ENCODE data around the gene CKAP5. TPM values are rescaled to one million over a fixed set of nuclear protein-coding genes. Genes with fewer than 3 reads are reported as not detected.

The CKAP5 gene
- total and polyA plus RNA-seq, 5 experiments from 2014 or later = 10.7 to 45.7 (median 17.2) TPM

DNA sequence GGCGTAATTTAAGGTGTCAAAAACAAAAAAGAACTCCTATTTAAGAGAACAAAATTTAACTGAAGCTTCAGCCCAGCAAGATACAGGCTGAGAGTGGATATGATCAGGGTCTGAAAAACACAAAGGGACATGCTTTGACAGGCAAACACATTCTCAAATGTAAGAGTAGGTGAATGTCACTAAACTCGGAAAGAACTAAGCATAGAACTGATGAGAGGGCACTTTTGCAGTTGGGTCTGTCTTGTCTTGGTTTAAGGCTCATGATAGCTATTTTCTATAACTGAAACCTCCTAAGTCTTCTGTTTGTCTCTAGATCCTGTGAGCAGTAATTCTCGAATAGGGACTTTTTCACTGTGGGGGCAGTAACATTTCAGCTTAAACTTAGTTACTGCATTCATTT is 100.1 kb downstream of the CKAP5 start:
- Mint-ChIP-seq H3K4me1 (no peaks in the 10 kb centered on the region), H3K9me3 (no peaks in the 10 kb centered on the region), H3K27me3 (no peaks in the 10 kb centered on the region), H3K4me3 (no peak overlapping the region), H3K36me3 (peaks cover 10 to 88% (median 34%) of the 10 kb centered on the region in 3 donors), H3K27ac (peak overlapping the region in 1 of 10 donors; percentile 47)
- ATAC-seq (no peak), DNase-seq (no peak)
- POLR2A ChIA-PET = interaction anchor here (0.9 kb wide), 1 partner anchor 17 kb away, joined by 3 read pairs; no protein-coding TSS in a partner anchor

DNA sequence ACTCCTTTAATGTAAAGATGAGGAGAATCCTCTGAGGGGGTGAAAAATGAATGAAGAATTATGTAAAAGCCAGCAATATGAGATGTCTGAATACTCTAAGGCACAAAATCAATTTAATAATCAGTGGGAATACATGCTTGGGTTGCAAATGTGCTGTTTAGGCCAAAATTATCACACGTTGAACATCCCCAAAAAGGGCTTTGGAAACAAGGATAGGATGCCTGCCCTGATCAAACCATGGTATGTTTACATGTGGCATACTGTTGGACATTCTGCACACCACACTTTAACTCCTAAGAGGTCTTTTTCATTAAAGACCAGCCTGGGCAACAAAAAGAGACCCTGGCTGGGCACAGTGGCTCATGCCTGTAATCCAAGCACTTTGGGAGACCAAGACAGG is 100.8 kb downstream of the CKAP5 start:
- H3K4me1 Mint-ChIP-seq = no peaks in the 10 kb centered on the region
- H3K36me3 Mint-ChIP-seq = peaks cover 10 to 82% (median 29%) of the 10 kb centered on the region in 3 donors
- H3K4me3 Mint-ChIP-seq = no peak overlapping the region
- H3K27me3 Mint-ChIP-seq = no peaks in the 10 kb centered on the region
- no peaks in the 10 kb centered on the region for H3K9me3 Mint-ChIP-seq
- POLR2A ChIA-PET = interaction anchor here (0.9 kb wide), 1 partner anchor 18 kb away, joined by 3 read pairs; no protein-coding TSS in a partner anchor
- H3K27ac Mint-ChIP-seq = peak overlapping the region in 4 of 10 donors; percentile 1 to 58 (median 40)
- no peak for DNase-seq
- ATAC-seq = no peak

DNA sequence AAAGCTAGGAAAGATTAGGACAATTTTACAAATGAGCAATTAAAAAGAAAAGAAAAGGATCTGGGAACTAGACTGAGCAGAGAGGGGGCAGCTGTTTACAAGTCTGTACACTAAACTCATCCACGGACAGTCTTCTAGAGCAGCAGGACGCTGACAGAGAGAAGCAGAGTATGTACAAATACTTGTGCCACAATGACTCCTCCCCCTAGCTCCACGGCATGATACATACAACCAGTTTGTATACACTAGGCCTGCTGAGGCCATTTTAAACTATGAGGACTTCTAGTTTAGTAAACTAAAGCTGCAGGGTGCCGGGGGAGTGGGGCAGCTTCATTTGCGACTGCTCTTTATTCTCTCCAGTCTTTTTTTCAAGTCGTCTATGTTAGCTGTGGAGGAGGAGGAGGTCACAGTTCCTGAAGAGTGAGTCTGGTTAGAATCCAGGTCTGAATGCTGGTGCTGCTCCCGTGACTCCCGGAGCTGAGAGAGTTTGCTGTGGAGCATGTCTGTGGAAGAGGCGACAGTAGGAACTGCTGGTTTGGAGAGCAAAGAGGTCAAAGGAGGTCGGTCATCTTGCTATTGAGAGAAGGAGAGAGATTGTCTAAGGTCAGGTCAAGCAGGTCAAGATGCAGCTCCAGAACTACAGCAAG is 102.3 kb downstream of the CKAP5 start:
- Mint-ChIP-seq H3K27me3 (no peaks in the 10 kb centered on the region), H3K4me1 (no peaks in the 10 kb centered on the region), H3K27ac (peak overlapping the region in 5 of 10 donors; percentile 24 to 84 (median 56)), H3K36me3 (peaks cover 10 to 67% (median 26%) of the 10 kb centered on the region in 3 donors), H3K9me3 (no peaks in the 10 kb centered on the region), H3K4me3 (no peak overlapping the region)
- POLR2A ChIA-PET = interaction anchor here (0.6 kb wide), 1 partner anchor 78 kb away, joined by 3 read pairs; no protein-coding TSS in a partner anchor
- no peak for ATAC-seq
- DNase-seq = no peak

DNA sequence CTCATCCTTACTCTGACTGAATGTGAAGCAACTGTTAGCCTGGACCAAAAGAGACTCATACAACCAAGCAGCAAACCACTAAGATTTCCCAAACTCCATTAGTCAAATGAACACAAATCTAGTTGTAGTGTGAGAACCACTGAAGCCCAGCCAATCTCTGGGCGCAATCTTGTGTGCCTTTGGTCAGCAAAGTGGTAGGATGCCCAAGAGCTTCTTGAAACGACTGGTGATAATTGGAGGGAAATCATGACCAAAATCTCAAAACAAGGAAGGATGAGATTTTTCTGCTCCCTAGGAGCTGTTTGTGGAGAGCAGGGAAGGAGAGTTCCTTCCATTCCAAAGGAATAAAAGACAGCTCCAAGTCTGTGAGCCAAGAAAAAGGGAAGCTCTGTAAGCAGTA is 103.0 kb downstream of the CKAP5 start:
- Mint-ChIP-seq H3K4me3 (no peak overlapping the region), H3K27me3 (no peaks in the 10 kb centered on the region)

DNA sequence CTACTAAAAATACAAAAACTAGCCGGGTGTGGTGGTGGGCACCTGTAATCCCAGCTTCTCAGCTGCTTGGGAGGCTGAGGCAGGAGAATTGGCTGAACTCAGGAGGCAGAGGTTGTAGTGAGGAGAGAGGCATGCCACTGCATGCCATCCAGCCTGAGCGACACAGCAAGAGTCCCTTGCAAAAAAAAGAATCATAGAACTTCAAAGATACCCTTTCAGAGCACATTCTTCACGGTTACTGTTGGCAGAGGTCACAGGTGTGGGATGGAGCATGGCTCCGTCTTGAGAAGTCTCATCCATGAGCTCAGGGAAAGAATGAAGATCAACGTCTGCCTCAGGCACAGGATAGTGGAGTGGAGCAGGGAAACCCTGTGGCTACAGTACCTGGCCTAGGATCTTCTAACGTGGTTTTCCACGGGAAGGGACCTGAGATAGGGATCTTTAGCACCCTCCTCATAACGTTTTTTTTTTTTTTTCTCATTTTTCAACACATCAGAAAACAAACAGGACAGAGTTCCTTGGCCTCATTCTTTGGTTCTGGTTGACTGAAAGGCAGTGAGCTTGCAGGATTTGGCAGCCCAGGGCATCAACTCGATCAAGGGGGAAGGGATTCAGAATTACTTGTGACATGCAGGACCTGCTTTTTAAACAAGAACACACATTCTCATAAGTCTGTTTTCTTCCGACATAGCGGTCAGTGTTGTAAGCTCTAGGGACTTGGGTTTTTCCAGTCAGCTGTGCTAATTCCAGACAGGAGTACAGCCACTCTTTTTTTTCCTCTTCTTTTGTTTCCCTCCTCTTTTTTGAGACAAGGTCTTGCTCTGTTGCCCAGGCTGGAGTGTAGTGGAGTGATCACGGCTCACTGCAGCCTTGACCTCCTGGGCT is 104.2 kb downstream of the CKAP5 start:
- POLR2A ChIA-PET = no interaction called here
- H3K27ac Mint-ChIP-seq = peak overlapping the region in 6 of 10 donors; percentile 7 to 91 (median 50)
- no peaks in the 10 kb centered on the region for H3K27me3 Mint-ChIP-seq
- DNase-seq (no peak), ATAC-seq (no peak)
- H3K9me3 Mint-ChIP-seq = no peaks in the 10 kb centered on the region
- no peaks in the 10 kb centered on the region for H3K4me1 Mint-ChIP-seq
- peaks cover 5 to 48% (median 17%) of the 10 kb centered on the region in 3 donors for H3K36me3 Mint-ChIP-seq
- no peak overlapping the region for H3K4me3 Mint-ChIP-seq

More for the DNA sequence above, 103.0 kb downstream of the CKAP5 start:
- ATAC-seq = no peak
- no peak for DNase-seq
- Mint-ChIP-seq H3K4me1 (no peaks in the 10 kb centered on the region), H3K9me3 (no peaks in the 10 kb centered on the region), H3K36me3 (peaks cover 7 to 60% (median 21%) of the 10 kb centered on the region in 3 donors), H3K27ac (peak overlapping the region in 3 of 10 donors; percentile 15 to 68 (median 41))
- POLR2A ChIA-PET = no interaction called here

DNA sequence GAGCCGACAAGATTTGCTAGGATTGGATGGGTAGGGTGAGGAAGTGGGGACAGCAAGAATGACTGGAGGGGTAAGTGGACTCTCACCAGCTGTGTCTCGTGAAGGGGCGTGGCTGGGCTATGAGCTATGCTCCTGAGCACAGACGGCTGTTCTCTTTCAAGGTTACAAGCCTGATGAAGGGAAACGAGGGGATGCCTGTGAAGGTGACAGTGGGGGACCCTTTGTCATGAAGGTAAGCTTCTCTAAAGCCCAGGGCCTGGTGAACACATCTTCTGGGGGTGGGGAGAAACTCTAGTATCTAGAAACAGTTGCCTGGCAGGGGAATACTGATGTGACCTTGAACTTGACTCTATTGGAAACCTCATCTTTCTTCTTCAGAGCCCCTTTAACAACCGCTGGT is 107.2 kb downstream of the CKAP5 start:
- H3K9me3 Mint-ChIP-seq = no peaks in the 10 kb centered on the region
- ATAC-seq (no peak), DNase-seq (no peak)
- H3K36me3 Mint-ChIP-seq = peaks cover 5 to 25% (median 15%) of the 10 kb centered on the region in 3 donors
- H3K4me1 Mint-ChIP-seq = no peaks in the 10 kb centered on the region
- no peak overlapping the region for H3K4me3 Mint-ChIP-seq
- H3K27ac Mint-ChIP-seq = no peak overlapping the region
- H3K27me3 Mint-ChIP-seq = peaks cover 0 to 3% (median 0%) of the 10 kb centered on the region in 5 donors
- POLR2A ChIA-PET = no interaction called here

DNA sequence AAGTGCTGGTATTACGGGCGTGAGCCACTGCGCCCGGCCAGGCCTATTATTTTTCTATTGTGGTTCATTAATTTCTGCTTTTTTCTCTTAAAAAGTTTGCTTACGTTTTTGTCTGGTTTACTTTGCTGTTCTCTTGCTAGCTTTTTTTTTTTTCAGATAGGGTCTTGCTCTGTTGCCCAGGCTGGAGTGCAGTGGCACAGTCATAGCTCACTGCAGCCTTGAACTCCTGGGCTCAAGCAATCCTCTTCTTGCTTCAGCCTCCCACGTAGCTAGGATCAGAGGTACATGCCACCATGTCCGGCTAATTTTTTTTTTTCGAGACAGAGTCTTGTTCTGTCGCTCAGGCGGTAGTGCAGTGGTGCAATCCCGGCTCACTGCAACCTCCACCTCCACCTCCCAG is 108.4 kb downstream of the CKAP5 start:
- POLR2A ChIA-PET = no interaction called here
- peaks cover 2 to 14% (median 9%) of the 10 kb centered on the region in 3 donors for H3K36me3 Mint-ChIP-seq

DNA sequence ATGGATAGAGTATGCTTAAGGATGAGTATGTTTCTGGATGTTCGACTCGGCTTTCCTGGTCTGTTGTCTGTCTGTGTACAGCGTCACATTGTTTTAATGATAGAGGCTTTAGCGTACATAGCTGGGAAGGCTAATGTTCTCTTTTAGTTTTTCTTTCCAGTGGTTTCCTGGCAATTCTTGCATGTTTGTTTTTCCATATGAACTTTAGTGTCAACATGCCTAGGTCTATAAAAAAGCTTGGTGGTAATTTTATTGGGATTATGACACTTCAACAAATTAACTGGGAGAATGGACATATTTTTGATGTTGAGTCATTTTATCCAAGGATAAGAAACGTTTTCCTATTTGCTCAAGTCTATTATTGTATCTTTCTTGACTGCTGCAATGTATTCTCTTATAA is 109.5 kb downstream of the CKAP5 start:
- ATAC-seq (no peak), DNase-seq (no peak)
- Mint-ChIP-seq H3K4me1 (no peaks in the 10 kb centered on the region), H3K9me3 (no peaks in the 10 kb centered on the region), H3K27me3 (peaks cover 0 to 3% (median 0%) of the 10 kb centered on the region in 5 donors), H3K4me3 (no peak overlapping the region), H3K36me3 (peaks cover 0 to 4% (median 3%) of the 10 kb centered on the region in 3 donors), H3K27ac (no peak overlapping the region)
- POLR2A ChIA-PET = no interaction called here

More for the DNA sequence above, 108.4 kb downstream of the CKAP5 start:
- Mint-ChIP-seq H3K27me3 (peaks cover 0 to 3% (median 0%) of the 10 kb centered on the region in 5 donors), H3K4me1 (no peaks in the 10 kb centered on the region), H3K9me3 (no peaks in the 10 kb centered on the region), H3K4me3 (no peak overlapping the region), H3K27ac (peak overlapping the region in 3 of 10 donors; percentile 18 to 50 (median 38))
- DNase-seq (no peak), ATAC-seq (no peak)

DNA sequence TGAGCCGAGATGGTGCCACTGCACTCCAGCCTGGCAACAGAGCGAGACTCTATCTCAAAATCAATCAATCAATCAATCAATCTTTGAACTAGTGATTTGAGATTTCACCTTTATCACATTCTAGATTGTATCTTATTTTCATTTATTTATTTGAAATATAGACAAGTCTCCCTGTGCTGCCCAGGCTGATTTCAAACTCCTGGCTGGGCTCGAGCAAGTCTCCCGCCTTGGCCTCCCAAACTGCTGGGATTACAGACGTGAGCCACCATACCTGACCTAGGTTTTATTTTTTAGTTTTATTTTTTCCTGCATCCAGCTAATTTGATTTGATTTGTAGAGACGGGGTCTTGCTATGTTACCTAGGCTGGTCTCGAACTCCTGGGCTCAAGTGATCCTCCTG is 109.9 kb downstream of the CKAP5 start:
- DNase-seq (no peak), ATAC-seq (no peak)
- no peak overlapping the region for H3K27ac Mint-ChIP-seq
- no peak overlapping the region for H3K4me3 Mint-ChIP-seq
- POLR2A ChIA-PET = no interaction called here
- H3K9me3 Mint-ChIP-seq = no peaks in the 10 kb centered on the region
- no peaks in the 10 kb centered on the region for H3K4me1 Mint-ChIP-seq
- no peaks in the 10 kb centered on the region for H3K36me3 Mint-ChIP-seq
- peaks cover 0 to 3% (median 0%) of the 10 kb centered on the region in 5 donors for H3K27me3 Mint-ChIP-seq

DNA sequence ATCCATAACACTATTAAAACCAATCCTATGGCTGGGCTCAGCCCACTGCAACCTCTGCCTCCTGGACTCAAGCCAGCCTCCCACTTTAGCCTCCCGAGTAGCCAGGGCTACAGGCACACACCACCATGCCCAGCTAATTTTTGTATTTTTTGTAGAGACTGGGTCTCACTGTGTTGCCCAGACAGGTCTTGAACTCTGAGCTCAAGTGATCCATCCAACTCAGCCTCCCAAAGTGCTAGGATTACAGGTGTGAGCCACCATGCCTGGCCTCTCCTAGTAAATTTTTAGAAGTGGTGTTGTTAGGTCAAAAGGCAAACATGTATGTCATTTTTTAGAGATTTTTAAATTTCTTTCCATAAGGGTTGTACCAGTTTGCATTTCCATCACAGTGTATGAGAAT is 112.8 kb downstream of the CKAP5 start:
- Mint-ChIP-seq H3K36me3 (no peaks in the 10 kb centered on the region), H3K4me1 (no peaks in the 10 kb centered on the region), H3K9me3 (no peaks in the 10 kb centered on the region), H3K27me3 (peaks cover 0 to 3% (median 0%) of the 10 kb centered on the region in 5 donors), H3K4me3 (no peak overlapping the region), H3K27ac (no peak overlapping the region)
- ATAC-seq (no peak), DNase-seq (no peak)
- POLR2A ChIA-PET = no interaction called here

DNA sequence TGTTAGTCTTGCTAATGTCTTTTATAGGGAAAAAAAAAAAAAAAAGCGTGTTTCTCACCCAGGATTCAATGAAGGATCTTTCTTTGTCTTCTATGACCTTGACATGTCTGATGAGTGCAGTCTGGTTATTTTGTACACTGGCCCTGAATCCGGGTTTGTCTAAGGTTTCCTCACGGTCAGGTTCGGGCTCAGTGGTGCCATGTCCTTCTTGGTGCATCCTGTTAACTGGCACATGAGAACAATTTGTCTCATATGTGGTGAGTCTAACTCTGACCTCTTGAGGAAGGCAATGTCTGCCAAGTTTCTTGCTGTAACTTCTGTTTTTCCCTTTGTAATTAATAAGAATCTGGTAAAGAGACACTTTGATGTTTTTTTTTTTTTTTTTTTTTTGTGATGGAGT is 114.5 kb downstream of the CKAP5 start:
- POLR2A ChIA-PET = no interaction called here
- no peaks in the 10 kb centered on the region for H3K4me1 Mint-ChIP-seq
- H3K4me3 Mint-ChIP-seq = no peak overlapping the region
- DNase-seq (no peak), ATAC-seq (no peak)
- peaks cover 0 to 2% (median 0%) of the 10 kb centered on the region in 5 donors for H3K27me3 Mint-ChIP-seq
- no peaks in the 10 kb centered on the region for H3K36me3 Mint-ChIP-seq
- H3K9me3 Mint-ChIP-seq = no peaks in the 10 kb centered on the region
- H3K27ac Mint-ChIP-seq = no peak overlapping the region

DNA sequence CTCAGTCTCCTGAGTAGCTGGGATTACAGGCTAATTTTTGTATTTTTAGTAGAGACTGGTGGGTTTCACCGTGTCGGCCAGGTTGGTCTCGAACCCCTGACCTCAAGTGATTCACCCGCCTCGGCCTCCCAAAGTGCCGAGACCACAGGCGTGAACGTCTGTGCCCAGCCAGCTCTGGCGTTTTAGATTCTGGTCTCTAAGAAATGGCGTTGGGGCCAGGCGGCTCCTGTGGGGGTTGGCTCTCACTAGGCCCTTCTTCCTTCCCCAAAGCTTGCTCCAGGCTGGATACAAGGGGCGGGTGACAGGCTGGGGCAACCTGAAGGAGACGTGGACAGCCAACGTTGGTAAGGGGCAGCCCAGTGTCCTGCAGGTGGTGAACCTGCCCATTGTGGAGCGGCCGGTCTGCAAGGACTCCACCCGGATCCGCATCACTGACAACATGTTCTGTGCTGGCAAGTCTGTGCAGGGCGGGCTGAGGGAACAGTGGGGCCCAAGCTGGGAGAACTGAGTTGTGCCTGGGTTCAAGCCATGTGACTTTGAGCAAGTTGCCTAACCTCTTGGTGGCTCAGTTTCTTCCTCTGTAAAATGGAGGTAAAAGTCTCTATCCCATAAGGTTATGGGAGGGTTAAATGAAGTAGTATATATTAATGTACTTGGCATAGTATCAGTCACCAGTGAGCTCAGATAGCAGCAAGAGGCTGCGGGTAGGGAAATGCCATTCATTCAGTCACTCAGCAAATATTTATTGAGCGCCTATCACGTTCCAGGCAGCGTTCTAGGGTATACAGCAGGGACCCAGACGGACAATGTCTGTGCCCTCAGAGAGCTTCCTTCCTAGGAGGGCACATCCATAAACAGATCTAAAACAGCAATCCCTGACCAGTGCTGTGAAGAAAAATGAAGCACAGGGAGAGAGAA is 116.7 kb downstream of the CKAP5 start:
- no peak for ATAC-seq
- H3K4me1 Mint-ChIP-seq = no peaks in the 10 kb centered on the region
- H3K27ac Mint-ChIP-seq = no peak overlapping the region
- no peaks in the 10 kb centered on the region for H3K9me3 Mint-ChIP-seq
- H3K4me3 Mint-ChIP-seq = no peak overlapping the region
- DNase-seq = no peak
- POLR2A ChIA-PET = no interaction called here
- no peaks in the 10 kb centered on the region for H3K27me3 Mint-ChIP-seq
- no peaks in the 10 kb centered on the region for H3K36me3 Mint-ChIP-seq
